Measurements from ENCODE around the gene USP30.

The USP30 gene

GRCh38 chr12:109114644-109115043 lies 62.3 kb downstream of the USP30 start:
- no peak for DNase-seq (ENCODE audit: low read depth)
- TF ChIP-seq CTCF (IDR thresholded peaks at IDR 0.05; ENCODE audit: control insufficient read depth, extremely low read depth, insufficient read depth) = no peak
- H3K4me3 ChIP-seq (ENCODE audit: low read depth, low read length) = no peak overlapping the region

GRCh38 chr12:109115404-109115757 lies 63.0 kb downstream of the USP30 start:
- no peak for DNase-seq (ENCODE audit: low read depth)
- no peak for TF ChIP-seq CTCF (IDR thresholded peaks at IDR 0.05; ENCODE audit: control insufficient read depth, extremely low read depth, insufficient read depth)
- H3K4me3 ChIP-seq (ENCODE audit: low read depth, low read length) = no peak overlapping the region

GRCh38 chr12:109115758-109116610 lies 63.6 kb downstream of the USP30 start, which contains the start of gene ACACB:
ACACB (plus strand) TSS chr12:109116587; CDS start chr12:109139406, 22,819 bp downstream.
- DNase-seq (ENCODE audit: low read depth) = no peak
- H3K4me3 ChIP-seq (ENCODE audit: low read depth, low read length) = no peak within 1 kb of the TSS
- no peak for TF ChIP-seq CTCF (IDR thresholded peaks at IDR 0.05; ENCODE audit: control insufficient read depth, extremely low read depth, insufficient read depth)

- H3K4me3 ChIP-seq (ENCODE audit: low read depth, low read length) = no peak overlapping the region
- no peak for TF ChIP-seq CTCF (IDR thresholded peaks at IDR 0.05; ENCODE audit: control insufficient read depth, extremely low read depth, insufficient read depth)
- DNase-seq (ENCODE audit: low read depth) = no peak
Observed at GRCh38 chr12:109116611-109116949, 64.2 kb downstream of the USP30 start.

- no peak overlapping the region for H3K4me3 ChIP-seq (ENCODE audit: low read depth, low read length)
- no peak for TF ChIP-seq CTCF (IDR thresholded peaks at IDR 0.05; ENCODE audit: control insufficient read depth, extremely low read depth, insufficient read depth)
- no peak for DNase-seq (ENCODE audit: low read depth)
Observed at GRCh38 chr12:109120095-109120494, 67.7 kb downstream of the USP30 start.

GRCh38 chr12:109120557-109120956 lies 68.2 kb downstream of the USP30 start:
- TF ChIP-seq CTCF (IDR thresholded peaks at IDR 0.05; ENCODE audit: control insufficient read depth, extremely low read depth, insufficient read depth) = no peak
- DNase-seq (ENCODE audit: low read depth) = no peak
- no peak overlapping the region for H3K4me3 ChIP-seq (ENCODE audit: low read depth, low read length)

Measured in LNCaP clone FGC (cell line).